Measurements from ENCODE around the gene SSR3. TPM values are rescaled to one million over a fixed set of nuclear protein-coding genes. Genes with fewer than 3 reads are reported as not detected.
"Not testable (repeated sequence)": the region's sequence is repeated elsewhere in the genome, so short reads cannot be mapped to it uniquely, and the experiment has no call there.

SSR3 gene
- total and polyA plus RNA-seq, 7 donors: 53.2 to 252 (median 71.5) TPM

DNA sequence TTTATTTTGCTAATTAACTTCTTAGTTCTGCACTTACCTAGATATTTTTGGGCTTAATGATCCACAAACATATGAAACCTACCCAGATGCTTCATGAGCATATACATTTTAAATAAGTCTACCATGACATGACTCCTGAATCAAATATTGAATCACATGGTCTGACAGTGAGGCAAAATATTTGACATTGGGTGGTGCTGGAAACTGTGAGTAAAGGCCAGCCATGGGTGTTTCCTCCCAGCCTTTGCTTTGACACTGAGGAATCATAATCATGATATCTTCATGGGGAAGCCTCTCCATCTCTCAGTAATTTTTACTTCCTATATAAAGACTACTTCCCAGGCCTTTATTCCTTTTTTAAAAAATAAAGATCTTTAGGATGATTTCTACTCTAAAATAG is 22.8 kb upstream of the SSR3 start:
- Histone ChIP-seq H3K27ac (no peak overlapping the region), H3K27me3 (ENCODE audit: insufficient read depth in 3 of 3, low read length in 2 of 3) (no peaks in the 10 kb centered on the region), H3K9me3 (no peaks in the 10 kb centered on the region), H3K36me3 (ENCODE audit: insufficient read depth in 1 of 2, low read depth in 1 of 2) (no peaks in the 10 kb centered on the region), H3K4me3 (no peak overlapping the region), H3K4me1 (no peaks in the 10 kb centered on the region)
- no peak for ATAC-seq
- no peak for TF ChIP-seq CTCF (IDR thresholded peaks at IDR 0.05)
- intact Hi-C loops (cut with DNase I): no loop called here
- no peak for DNase-seq

DNA sequence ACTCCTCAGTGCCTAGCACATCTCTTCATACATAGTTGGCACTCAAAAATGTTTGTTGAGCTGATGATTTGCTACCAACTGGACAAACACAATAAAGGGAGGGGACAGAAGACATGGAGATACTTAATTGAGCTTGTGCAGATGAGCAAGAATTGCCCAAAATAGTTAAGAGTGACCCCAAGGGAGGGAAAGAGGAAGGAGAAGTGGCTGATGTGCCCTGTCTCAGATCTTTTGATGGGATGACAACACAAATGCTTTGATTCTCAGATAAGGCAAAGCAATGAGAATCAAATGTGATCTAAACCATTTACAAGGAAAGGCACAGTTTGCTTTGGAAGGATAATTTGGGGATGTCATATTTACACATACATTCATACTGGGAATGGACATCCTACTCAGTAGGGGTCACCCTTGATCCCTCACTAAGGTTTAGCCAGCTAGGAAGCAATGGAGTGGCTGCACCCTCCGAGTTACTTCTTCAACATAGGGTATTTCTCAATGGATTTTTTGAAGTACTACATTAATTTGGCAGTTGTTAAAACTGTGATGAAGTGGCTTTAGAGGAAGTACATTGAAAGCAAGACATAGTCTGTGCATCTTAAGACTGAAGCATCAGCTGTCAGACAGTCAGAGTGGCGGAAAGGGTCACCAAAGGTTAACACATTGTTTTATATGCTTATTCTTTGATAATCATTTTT is 21.9 kb upstream of the SSR3 start:
- Histone ChIP-seq H3K36me3 (ENCODE audit: insufficient read depth in 1 of 2, low read depth in 1 of 2) (no peaks in the 10 kb centered on the region), H3K27me3 (ENCODE audit: insufficient read depth in 3 of 3, low read length in 2 of 3) (no peaks in the 10 kb centered on the region), H3K9me3 (no peaks in the 10 kb centered on the region), H3K4me1 (no peaks in the 10 kb centered on the region), H3K27ac (no peak overlapping the region), H3K4me3 (no peak overlapping the region)
- WGBS, 3 donors: 63 to 79% (median 65%) methylated on average over 2 of the region's 2 CpGs
- intact Hi-C loops (cut with DNase I): no loop called here
- ATAC-seq (peak in 2 of 4 donors; percentile 40 to 59), DNase-seq (no peak)
- TF ChIP-seq CTCF (IDR thresholded peaks at IDR 0.05): peak; percentile 19

DNA sequence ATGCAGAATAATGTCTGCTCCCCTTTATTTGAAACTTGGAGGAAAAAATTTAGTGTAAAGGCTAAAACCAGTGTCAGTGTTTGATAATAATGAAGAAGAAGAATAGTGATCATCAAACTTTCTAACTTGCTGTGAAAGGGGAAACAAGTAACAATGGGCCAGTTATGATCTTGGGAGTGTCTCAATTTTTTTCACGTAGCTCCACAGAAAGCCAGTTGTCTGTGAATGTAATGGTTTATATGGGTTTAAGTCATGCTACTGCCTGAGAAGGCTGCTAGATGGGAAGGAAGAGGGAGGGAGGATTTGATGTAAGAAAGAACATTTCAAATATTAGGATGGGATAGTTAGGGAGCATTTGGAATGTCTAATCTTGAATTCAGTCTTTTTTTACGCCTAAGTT is 21.1 kb upstream of the SSR3 start:
- ATAC-seq (no peak), DNase-seq (no peak)
- 68 to 73% (median 71%) methylated on average over 2 of the region's 2 CpGs for WGBS, 3 donors
- no peak overlapping the region for H3K4me3 ChIP-seq
- no peaks in the 10 kb centered on the region for H3K36me3 ChIP-seq (ENCODE audit: insufficient read depth in 1 of 2, low read depth in 1 of 2)
- H3K4me1 ChIP-seq: no peaks in the 10 kb centered on the region
- no peaks in the 10 kb centered on the region for H3K27me3 ChIP-seq (ENCODE audit: insufficient read depth in 3 of 3, low read length in 2 of 3)
- no peak overlapping the region for H3K27ac ChIP-seq
- no peaks in the 10 kb centered on the region for H3K9me3 ChIP-seq
- TF ChIP-seq CTCF (IDR thresholded peaks at IDR 0.05): no peak
- intact Hi-C loops (cut with DNase I): no loop called here

GRCh38 chr3:156575641-156576040 is 20.7 kb upstream of the SSR3 start:
- Histone ChIP-seq H3K4me1 (no peaks in the 10 kb centered on the region), H3K36me3 (ENCODE audit: insufficient read depth in 1 of 2, low read depth in 1 of 2) (no peaks in the 10 kb centered on the region), H3K27ac (no peak overlapping the region), H3K9me3 (no peaks in the 10 kb centered on the region), H3K4me3 (no peak overlapping the region), H3K27me3 (ENCODE audit: insufficient read depth in 3 of 3, low read length in 2 of 3) (no peaks in the 10 kb centered on the region)
- no peak for DNase-seq
- intact Hi-C loops (cut with DNase I): no loop called here
- TF ChIP-seq CTCF (IDR thresholded peaks at IDR 0.05): no peak
- 68 to 83% (median 81%) methylated on average over 3 of the region's 3 CpGs for WGBS, 3 donors
- ATAC-seq: no peak

GRCh38 chr3:156569881-156570280 is 15.0 kb upstream of the SSR3 start:
- H3K4me3 ChIP-seq; H3K27me3 ChIP-seq (ENCODE audit: insufficient read depth in 3 of 3, low read length in 2 of 3); intact Hi-C loops (cut with DNase I); H3K27ac ChIP-seq; ATAC-seq; H3K9me3 ChIP-seq; H3K36me3 ChIP-seq (ENCODE audit: insufficient read depth in 1 of 2, low read depth in 1 of 2); DNase-seq; H3K4me1 ChIP-seq: not testable (repeated sequence)
- 73 to 79% (median 75%) methylated on average over 4 of the region's 4 CpGs for WGBS, 3 donors

- DNase-seq; H3K4me3 ChIP-seq; ATAC-seq; H3K27ac ChIP-seq; H3K27me3 ChIP-seq (ENCODE audit: insufficient read depth in 3 of 3, low read length in 2 of 3); H3K36me3 ChIP-seq (ENCODE audit: insufficient read depth in 1 of 2, low read depth in 1 of 2); H3K9me3 ChIP-seq; intact Hi-C loops (cut with DNase I); H3K4me1 ChIP-seq: not testable (repeated sequence)
- 81 to 89% (median 87%) methylated on average over 8 of the region's 8 CpGs for WGBS, 3 donors
These were observed 14.1 kb upstream of the SSR3 start for GRCh38 chr3:156569016-156569415.
